Activated T-cell treated with anti-CD3 and anti-CD28 coated beads for 4 hours (primary cell): ENCODE measurements around the gene MYO19.
A peak's percentile ranks its signal among the peaks of the same experiment; 100 is the strongest.

ENCODE experiments used
- DNase-seq: peaks from one replicate; pipeline ENCODE4 v3.0.0-alpha.2; 2020

Gene MYO19, protein sequence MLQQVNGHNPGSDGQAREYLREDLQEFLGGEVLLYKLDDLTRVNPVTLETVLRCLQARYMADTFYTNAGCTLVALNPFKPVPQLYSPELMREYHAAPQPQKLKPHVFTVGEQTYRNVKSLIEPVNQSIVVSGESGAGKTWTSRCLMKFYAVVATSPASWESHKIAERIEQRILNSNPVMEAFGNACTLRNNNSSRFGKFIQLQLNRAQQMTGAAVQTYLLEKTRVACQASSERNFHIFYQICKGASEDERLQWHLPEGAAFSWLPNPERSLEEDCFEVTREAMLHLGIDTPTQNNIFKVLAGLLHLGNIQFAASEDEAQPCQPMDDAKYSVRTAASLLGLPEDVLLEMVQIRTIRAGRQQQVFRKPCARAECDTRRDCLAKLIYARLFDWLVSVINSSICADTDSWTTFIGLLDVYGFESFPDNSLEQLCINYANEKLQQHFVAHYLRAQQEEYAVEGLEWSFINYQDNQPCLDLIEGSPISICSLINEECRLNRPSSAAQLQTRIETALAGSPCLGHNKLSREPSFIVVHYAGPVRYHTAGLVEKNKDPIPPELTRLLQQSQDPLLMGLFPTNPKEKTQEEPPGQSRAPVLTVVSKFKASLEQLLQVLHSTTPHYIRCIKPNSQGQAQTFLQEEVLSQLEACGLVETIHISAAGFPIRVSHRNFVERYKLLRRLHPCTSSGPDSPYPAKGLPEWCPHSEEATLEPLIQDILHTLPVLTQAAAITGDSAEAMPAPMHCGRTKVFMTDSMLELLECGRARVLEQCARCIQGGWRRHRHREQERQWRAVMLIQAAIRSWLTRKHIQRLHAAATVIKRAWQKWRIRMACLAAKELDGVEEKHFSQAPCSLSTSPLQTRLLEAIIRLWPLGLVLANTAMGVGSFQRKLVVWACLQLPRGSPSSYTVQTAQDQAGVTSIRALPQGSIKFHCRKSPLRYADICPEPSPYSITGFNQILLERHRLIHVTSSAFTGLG

DNA sequence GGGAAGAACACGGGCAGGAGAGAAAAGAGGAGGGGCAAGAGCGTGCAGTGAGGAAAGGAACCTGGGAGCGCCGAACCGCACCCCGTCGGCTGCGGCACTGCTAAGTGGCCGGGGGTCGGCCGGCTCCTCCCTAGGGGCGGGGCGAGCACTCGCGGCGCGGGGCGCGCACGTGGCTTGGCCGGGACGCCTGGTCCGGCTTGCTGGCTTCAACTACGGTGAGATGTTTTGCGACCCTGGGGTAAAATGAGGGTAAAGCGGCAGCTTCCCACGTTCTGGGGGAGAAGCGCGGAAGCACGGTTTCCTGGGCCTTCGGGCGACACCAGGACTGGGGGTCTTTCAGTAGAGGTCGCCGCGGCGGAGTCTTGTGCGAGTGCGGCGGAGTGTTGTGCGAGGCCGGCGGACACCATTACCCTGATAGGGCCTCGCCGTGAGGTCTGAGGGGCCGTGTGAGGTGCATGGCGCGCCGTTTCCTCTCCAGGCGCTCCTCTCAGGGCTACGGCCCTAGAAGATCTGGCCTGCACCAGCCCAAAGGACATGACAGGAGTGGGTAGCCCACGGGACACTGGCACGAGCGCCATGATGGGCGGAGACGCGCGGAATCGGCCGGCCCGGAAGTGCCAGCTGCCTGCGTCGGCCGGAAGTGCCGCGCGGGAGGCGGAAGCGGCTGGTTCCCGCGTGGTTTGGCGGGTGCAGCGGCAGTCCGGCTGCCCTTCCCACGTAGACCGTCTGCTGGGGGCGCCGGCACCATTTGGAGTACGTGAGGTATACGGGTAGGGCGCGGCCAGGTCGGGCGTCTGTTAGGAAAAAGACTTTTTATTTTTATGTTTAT is at the start of gene MYO19, which contains the start of gene PIGW:
Gene MYO19, minus strand, starts transcription at position 29 of the 829 bp plus-strand sequence. CDS start 2,330 bp downstream, outside the sequence.
Gene PIGW, plus strand, starts transcription at position 148 of the 829 bp plus-strand sequence. CDS start 2,115 bp downstream, outside the sequence.
- peak; percentile 76 for DNase-seq

DNA sequence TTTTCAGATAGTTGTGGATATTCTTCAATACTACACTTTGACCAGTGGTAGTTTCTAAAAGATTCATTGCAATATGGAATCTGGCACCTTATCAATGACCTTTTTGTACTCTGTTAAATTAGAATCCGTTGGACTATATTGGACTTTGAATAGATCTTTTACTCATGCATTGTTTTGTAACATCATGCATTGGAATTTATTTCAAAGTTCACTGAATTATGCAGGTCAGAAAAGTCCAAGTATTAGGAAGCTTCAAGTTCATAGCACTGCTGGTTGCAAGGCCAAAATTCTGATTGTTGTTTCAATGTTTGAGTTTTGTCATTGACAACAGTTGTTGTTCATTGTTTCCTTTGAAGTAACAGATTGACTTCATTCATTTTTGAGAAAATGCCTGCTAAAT is 49.1 kb upstream of the MYO19 start:
- no peak for DNase-seq

DNA sequence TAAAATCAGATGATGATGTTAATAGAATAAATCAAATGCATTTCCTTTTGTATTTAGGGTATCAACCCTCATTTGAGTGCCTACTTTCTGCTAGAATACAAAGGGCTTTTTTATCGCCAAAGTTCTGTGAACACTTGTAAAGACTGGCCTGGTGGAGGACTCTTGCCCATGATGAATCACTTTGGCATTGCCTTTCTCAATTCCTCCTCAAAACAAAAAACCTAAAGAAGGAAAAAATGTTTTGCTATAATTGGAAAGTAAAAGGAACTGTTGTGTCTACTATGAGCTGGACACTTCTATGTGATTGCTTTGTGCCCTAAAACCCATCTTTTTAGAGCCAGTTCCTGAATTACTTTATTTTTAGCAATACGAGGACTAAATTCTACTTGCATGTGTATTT is 44.0 kb upstream of the MYO19 start:
- no peak for DNase-seq

DNA sequence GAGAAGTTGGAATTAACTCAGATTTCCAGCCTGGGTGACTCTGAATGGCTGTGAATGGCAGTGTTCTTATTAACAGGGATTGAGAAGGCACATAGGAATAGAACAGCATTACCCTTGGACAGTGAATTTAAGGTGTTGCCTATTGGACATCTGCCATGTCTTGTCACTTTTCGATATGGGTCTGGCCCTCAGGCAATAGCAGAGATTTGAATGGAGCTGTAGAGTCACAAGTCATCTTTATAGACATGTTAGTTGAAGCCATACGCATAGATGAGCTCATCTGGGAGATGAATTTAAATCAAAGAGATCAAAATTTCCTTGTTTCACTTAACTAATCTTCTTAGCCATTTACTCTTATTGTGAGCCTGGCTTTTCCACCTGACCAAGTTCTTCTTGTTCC is 42.1 kb upstream of the MYO19 start:
- no peak for DNase-seq

DNA sequence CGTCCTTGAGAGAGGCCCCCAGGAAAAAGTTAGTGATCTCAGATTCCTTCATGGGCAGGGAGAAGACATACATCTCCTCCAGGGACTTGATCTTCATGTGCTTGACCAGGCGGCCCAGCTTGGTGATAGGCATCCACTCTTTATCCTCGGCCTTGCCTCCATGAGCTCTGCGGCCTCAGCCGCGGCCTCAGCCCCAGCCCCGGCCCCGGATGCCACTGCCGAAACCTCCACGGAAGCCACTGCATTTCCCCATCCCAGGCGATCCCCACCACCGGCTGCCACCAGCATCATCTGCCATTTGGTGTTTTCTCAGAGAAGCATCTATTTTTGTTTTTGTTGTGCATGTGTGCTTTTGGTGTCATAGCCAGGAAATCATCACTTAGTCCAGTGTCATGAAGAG is 40.4 kb upstream of the MYO19 start:
- no peak for DNase-seq

DNA sequence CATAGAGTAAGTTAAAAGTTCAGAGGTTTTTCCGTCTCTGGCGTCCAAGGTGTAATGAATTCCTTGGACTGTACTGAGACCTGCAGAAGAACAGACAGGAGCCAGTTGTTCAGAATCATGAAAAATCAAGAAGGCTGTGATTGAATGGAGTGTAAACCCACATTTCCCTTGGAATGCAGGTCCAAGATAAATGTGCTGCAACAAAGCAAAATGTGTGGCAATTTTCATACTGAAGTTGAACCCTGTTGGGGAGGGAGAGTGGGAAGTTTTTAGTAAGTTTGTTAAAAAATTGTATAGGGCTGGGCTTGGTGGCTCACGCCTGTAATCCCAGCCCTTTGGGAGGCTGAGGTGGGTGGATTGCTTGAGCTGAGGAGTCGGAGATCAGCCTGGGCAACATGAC is 31.4 kb upstream of the MYO19 start:
- no peak for DNase-seq

DNA sequence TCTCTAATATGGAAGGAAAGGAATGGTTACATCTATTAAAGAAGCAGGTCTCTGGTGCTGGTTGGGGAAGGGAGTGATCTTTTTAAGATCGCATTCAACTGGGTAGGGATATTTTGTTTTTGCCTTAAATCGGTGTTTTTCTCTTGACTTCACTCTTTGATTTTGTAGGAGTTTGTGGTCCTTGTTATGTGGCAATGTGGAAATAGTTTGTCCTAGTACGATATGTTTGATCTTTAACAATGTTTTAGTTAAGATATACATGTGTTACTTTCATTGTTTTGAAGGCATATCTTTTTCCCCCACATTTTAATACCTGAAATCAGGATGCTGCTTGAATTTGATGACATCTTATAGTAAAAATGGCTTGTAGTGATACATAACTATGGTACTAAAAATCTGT is 18.8 kb upstream of the MYO19 start:
- no peak for DNase-seq

DNA sequence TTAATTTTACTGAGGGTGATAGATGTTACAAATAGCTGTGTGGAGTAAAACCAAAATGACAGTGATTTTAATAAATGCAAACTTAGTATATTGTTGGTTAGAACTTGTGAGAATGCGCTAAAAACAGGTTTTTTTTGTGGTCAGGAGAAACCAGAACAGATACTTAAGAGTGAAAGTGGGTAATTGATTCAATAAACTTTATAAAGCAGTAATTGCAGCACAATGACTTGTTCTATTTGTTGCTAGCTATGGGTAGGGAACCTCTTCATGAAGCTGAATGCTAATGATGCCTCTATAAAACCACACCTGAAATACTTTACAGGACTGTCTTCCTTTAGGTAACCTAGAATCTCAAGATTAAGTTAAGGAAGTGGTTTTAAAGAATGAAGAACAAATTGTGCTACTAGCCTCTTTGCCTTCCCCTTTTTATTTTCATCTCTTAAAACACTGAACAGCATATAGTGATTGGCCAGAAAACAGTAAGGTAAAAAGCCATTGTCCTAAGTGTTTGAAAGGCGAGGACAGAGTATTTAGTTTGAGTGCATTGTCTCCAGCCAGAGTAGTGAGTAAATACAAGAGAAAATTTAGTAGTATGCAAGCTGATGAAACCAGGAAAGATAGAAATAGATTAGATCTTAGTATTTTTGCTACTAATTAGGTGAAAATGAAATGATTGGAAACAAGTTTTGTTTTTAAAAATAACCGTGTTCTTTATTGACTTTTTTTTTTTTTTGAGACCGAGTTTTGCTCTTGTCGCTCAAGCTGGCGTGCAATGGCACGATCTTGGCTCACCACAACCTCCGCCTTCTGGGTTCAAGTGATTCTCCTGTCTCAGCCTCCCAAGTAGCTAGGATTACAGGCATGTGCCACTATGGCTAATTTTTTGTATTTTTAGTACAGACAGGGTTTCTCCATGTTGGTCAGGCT is 16.1 kb upstream of the MYO19 start:
- DNase-seq, result no peak

DNA sequence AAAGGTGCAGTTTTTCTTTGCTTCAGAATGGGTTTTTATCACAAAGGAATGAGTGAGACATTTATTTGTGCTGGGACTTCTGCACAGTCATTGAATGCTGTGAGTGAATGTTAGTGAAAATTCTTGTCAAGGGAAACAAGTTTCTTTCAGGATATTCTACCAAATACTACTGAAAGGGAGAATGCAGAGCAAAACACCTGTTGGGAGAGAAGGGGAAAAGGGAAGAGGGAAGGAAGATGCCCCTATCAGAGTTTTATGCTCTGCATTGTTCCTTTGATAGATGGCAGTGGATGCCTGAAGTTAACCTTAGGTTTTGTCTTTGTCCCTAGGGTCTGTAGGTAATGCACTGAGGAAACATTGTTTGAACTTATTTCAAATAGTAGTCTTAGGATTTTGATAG is 13.1 kb upstream of the MYO19 start:
- DNase-seq, result no peak

DNA sequence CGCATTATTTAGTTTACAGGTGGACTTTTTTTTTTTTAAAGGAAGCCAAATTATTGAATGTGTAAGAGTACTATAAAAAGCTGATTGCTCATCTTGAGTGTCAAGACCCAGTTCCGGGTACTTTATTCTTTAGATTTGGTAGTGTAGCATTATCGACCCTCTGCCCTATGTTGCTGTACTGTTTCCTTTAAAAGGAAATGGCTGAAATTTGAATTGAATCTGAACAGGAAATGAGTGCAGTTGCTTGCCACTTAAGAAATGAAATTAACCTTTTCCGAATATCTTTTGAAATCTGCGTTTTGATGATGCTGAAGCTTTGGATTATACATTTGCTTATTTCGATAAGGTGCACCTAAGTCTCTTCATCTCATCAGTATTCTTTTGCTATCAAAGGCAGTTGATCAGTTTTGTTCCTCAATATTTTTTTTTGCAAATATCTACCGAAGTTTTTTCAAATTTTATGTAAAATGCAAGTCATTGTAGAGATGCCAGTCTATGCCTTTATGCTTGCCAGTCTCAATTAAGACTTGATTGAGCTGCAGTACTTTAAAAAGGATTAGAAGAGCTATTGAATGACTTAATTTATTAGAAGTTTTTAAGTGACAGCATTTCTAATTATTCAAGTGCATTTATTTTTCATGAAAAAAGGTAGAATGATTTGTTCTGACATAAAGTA is 11.9 kb upstream of the MYO19 start:
- no peak for DNase-seq

DNA sequence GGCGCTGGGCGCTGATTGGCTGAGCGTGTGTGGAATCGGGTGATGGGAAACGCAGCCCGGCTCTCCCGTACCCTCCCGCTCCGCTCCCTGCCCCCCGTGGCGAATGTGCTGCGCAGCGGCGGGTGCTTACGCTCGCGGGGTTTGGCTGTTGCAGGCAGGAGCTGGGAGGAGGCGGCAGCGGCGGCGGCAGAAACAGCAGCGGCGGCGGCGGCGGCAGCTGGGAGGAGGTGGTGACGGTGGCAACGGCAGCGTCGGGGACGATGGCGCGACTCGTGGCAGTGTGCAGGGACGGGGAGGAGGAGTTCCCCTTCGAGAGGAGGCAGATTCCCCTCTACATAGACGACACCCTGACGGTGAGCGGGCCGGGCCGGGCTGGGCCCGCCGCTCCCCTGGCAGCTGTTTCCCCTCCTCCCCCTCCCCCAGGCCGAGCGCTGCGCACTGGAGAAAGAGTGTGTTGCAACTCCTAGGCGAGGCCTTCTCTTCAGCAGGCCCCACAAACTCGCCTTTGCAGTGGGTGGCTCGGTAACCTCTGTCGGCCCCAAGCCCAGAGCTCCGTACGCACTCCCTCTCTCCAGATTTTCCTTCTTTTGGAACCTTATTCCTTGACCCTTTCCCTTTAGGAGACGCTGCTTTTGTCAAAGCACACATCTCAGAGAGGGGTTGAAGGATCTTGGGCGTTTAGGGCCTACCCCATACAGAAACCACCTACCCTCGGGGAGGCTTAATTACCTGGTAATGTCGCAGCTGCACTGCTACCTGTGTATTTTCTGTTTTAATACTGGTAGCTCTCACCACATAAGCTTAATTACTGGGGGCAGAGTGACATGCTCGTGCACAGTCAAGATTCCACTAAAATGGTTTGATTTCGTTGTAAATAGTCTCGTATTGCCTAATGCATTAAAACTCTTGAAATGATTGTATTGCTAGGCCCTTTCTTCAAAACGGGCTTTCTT is 11.1 kb upstream of the MYO19 start:
- DNase-seq, result peak; percentile 94

DNA sequence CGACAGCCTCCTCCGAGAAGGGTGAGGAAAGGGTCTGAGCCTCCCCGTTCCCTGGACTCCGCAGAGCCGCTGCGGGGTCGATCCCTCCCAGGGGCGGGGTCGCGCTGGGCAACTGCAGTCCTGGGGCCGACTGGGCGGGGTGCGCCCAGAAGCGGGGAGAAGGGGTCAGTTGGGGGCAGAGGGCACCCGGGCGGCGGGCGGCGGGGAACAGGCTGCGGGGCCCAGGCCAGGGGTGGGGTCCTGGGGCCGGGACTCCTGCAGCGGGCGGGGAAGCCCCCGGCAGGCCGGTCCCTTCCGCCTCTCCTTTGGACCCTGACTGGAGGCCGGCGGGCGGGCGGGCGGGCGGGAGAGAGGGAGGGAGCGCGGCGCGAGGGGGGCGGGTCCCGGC is 10.4 kb upstream of the MYO19 start:
- DNase-seq, result no peak

DNA sequence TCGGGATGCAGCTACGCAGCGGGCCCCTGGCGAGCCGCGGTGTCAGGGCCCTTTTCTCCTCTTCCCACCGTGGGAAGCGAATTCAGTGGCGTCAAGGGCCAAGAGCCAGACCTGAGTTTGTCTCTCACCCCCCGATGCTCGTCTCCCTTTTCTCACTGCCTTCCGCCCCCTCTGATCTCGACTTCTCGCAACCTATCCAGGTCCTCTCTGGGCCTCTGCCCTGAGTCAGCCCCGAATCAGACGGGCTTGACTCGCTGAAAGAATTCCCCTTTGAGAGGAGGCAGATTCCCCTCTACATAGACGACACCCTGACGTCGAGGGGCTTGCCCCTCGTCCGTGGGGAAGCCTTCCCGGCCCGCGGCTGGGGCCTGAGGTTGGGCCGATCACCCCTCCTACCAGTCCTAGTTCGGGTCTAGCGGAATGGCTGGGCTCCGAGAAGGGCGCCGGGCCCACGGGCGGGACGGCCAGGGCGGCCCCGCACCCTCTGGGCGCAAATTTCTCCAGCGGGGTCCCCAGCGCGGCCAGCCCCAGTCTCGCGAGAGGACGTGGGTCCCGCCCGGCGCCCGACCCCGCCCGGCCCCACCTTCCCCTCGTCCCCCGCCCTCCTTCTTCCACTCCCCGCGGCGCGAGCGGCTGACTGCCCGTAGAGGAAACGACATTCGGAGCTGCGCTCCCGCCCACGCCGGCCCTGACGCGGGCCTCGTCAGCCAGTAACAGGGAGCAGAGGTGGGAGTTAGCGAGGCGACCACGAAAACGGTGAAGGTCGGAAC is 9.8 kb upstream of the MYO19 start, which contains the start of gene GGNBP2:
Gene GGNBP2, plus strand, starts transcription at position 613 of the 770 bp plus-strand sequence. CDS start 806 bp downstream, outside the sequence.
- DNase-seq, result peak; percentile 81

DNA sequence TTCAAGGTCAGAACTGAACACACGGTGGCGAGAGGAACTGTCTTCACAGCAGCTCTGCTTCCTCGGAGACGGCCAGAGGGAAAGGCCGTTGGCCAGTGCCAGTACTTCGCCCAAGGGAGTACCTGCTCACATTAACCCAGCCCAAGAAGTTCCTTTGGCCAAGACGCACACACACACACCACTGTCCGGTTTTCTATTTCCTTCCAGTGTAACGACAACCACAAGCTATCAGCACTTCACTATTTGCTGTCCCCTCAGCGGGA is 9.3 kb upstream of the MYO19 start:
- no peak for DNase-seq

DNA sequence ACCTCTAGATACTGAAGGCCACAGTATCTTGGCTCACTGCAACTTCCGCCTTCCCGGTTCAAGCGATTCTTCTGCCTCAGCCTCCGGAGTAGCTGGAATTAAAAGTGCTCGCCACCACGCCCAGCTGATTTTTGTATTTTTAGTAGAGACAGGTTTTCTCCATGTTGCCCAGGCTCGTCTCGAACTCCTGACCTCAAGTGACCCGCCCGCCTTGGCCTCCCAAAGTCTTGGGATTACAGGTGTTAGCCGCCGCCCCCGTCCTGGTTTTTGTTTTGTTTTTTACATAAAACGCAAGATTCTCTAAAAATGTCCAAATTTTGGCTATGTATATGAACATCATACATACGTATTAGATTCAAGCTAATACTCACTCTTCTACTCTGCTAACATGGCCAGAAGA is 8.1 kb upstream of the MYO19 start:
- no peak for DNase-seq

DNA sequence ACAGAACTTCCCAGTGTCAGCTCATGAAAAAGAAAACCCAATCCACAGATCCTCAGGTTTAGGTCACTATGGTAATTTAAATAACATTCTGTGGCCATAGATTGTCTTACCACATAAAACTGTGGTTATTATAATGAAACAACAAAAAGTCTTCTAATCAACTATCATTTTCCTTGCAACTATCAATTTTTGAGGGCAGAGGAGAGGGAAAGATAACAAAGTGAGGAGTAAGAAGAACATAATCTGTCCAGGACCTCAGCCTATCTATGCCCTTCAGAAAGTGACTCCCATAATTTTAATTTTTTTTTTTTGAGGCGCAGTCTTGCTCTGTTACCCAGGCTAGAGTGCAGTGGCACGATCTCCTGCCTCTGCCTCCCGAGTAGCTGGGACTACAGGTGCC is 6.0 kb upstream of the MYO19 start:
- no peak for DNase-seq

DNA sequence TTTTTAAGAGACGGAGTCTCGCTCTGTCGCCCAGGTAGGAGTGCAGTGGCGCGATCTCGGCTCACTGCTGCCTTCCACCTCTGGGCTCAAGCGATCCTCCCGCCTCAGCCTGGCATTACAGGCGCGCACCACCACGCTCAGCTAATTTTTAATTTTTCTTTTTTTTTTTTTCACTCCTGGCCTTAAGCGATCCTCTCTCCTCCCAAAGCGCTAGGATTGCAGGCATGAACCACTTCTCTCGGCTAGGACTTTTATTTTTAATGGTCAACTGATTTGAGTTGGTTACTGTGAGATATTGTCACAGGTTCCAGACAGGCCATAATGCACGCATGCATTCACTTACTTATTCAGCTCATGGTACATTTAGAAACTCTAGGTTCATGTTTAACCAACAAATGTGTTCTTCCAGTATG is 1.0 kb upstream of the MYO19 start:
- DNase-seq, result no peak

DNA sequence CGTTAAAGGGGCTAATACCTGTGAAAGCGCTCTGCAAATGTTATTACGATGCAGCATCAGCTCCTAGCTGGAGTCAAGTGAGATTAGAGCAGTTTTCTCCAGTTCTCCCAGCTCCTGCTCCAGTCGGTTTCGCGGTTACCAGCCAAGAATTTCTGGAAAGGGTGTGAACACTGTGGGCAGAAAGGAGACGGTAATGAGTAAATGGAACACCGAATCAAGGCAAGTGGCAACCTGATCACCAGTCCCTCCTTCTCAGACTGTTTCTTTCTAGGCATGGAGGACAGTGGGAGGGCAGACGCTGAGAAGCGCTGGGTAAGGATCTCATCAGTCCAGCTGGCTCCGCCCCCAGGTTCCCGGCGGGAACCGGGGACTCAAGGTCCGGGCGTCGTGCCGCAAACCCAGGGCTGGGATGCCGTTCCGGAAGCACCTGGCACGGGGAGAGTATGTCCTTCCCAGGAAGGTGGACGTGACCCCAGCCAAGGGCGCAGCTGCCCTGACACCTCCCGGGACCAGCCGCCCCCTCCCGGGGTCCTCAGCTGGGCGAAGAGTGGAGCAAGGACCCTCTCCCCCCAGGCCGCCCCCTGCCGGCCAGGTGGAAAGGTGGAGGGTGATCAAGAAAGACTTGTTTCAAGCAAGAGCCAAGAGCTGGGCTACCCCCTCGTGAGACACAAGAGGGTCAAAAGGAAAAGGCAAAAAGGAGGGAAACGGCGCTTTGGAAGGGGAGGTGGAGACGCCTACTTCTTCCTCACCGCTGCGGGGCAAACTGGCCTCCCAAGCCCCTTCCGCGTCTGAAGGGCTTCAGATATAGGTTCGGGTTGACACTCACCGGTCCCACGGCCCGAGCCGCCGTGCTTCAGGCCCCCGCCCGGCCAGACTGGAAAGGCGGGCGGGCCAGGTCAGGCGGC is 481 bp downstream of the MYO19 start:
- DNase-seq, result peak; percentile 45
